ENCODE results near the gene EGF.

DNA sequence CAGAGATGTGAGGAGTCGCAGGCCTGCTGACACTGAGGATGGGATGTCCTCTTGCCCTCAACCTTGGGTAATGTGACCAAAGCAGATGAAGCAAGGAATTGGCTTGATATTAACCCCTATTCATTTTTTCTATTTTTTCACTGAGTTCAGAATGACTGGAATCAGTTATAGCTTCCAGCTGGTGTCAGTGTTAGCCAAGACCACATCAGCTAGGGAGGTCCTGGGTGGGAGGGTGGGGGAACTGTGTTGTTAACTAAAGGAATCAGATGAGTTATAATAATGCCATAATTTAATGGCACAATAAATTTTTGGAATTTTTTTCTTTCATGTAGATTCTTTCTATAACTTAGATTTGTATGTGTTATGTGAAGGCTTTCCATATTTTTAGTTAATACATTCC is 91.9 kb downstream of the EGF start:
- TF ChIP-seq, protein P1, sequence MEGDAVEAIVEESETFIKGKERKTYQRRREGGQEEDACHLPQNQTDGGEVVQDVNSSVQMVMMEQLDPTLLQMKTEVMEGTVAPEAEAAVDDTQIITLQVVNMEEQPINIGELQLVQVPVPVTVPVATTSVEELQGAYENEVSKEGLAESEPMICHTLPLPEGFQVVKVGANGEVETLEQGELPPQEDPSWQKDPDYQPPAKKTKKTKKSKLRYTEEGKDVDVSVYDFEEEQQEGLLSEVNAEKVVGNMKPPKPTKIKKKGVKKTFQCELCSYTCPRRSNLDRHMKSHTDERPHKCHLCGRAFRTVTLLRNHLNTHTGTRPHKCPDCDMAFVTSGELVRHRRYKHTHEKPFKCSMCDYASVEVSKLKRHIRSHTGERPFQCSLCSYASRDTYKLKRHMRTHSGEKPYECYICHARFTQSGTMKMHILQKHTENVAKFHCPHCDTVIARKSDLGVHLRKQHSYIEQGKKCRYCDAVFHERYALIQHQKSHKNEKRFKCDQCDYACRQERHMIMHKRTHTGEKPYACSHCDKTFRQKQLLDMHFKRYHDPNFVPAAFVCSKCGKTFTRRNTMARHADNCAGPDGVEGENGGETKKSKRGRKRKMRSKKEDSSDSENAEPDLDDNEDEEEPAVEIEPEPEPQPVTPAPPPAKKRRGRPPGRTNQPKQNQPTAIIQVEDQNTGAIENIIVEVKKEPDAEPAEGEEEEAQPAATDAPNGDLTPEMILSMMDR (IDR thresholded peaks at IDR 0.05; ENCODE audit: insufficient read depth, low read length, poor library complexity, severe bottlenecking) = no peak
- no peak for TF ChIP-seq EZH2phosphoT487 (conservative IDR thresholded peaks at IDR 0.05; ENCODE audit: low read length)

Data from SU-DHL-6 (cell line).